Left lobe of liver (tissue), 2 donors: Measurements from ENCODE around the gene ZBTB20. TPM values are rescaled to one million over a fixed set of nuclear protein-coding genes. Genes with fewer than 3 reads are reported as not detected.

ENCODE experiments used
- ATAC-seq: fragments of 200-7000 bp; cut with Tn5 transposase; one replicate; pipeline ENCODE4 v1.9.1; 2020; ENCODE audit warnings: mild to moderate bottlenecking, moderate library complexity
- DNase-seq: peaks from one replicate; pipeline ENCODE4 v3.0.0-alpha.2; 2020; ENCODE audit warnings: low spot score
- total RNA-seq: library from RNA; stranded (reverse); gene quantifications from one replicate; pipeline ENCODE4 v1.2.1, GENCODE V29; 2021
- donor health status: DM: no; HTN: no; CAD: no; lungs with moderate emphysema.
- donor health status: DM: no; HTN: yes; CAD: no.

Gene ZBTB20
- total RNA-seq, 1 donor from 2014 or later = 50.6 TPM

DNA sequence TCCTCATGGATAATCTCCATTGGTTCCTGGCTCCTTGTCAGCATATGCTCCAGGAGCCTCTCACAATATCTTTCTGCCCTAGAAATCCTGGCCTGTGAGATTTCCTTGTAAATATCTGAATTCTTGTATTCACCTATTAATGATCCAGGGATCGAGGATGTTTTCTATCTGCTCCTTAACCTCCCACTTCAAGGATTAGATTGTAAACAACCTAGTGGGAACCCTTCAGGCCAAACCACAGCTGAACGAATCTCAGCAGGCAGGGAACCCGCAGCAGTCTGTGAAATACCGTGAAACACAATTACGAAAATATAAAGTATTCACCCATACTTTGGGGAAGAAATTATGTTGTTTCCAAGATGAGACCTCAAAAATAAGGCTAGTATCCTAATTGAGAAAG, 637.3 kb downstream of the ZBTB20 start:
- no peak for ATAC-seq

DNA sequence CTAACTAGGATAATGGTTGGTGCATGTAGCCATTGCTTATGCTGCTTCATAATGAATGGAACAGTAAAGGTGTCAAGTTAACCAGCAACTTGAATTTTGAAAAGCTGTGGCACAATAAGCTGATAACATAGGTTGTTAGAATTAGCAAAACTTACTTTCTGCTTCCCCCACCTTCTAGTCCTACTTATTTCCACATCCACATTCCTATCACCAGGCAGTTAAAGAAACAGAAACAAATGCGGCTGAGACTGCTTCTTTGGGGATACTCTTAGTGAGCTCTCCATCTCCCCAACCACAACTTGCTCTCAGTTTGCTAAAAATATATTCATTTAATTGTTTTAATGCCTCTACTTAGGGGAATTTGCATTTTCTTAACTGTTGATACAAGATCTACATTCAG, 638.1 kb downstream of the ZBTB20 start:
- no peak for ATAC-seq
- no peak for DNase-seq

More for the DNA sequence above, 637.3 kb downstream of the ZBTB20 start:
- DNase-seq = no peak

DNA sequence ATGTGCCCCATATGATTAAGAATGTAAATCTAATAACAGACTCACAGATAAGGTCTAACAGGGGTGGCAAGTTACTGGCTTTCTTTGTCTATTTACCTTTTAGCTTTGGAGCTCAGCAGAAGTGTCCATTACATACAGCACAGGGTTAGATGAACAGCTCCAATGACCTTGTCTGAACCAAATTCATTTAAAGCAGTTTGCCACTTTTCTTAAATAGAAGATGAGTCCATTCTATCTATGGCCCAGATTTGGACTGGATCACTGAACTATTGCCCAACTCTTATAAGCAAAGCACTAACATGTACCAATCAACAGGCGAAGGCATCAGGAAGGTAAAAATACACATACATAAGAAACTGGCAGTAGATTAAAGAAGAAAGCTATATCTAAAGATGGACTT, 638.9 kb downstream of the ZBTB20 start:
- DNase-seq (no peak), ATAC-seq (peak; percentile 43)

DNA sequence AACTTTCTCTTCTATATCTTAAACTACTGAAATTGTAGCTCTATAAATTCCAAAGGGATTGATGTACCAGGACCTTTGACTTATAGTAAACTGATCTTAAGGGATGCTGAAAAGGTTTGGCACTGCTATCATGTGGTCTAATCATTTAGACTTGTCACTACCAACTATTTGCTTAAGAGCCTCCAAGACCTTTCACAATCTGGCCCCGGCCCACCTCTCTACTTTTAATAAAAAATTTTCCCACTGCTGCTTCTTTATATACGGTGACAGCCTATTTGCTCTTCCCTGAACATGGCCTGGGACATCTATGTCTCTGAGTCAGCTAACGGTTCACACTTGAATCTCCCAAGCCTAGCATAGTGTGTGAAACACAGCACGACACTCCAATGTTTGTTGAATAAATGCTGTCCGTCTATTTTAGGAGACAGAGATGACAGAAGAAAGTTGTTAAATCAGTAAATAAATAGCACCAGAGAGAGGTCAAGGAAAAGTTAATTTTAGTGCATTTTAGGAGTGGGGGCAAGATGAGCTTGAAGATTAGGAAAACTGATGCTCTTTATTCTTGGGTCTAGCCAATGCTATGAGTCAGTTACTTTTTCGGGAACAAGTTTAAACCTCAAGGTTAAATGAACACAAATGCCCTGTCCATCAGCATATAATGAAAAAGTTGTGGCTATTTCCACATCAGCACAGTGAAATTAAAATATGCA, 640.3 kb downstream of the ZBTB20 start:
- DNase-seq (no peak), ATAC-seq (peak; percentile 20)

DNA sequence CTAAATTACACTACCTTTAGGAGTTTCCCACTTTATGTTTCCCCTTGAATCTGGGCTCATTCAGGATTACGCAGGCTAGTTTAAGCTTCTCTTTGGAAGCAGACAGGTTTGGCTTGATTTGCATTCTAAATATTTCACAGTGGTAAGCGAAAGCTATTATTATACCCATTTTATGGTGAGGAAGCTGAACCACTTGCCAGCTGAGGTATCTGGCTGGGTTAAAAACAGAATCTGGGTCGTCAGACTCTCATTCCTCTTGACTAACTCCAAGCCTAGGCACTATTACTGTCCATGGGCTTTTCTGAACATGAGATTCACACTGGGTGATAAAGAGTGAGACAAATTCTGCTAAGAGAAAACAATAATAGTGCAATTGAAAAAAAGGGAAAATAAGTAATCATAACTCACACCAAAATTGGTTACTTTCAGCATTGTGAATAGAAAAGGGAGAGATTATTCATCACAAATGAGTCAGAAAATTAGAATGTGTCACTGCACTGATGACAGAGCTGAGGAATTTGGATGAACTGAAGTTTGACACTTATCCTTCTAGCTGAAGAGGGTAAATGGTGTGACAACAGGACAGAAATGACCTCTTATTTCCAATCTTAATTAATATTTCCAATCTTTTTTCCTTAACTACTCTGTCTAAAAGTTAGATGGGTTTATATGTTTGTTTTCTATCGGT, 642.0 kb downstream of the ZBTB20 start:
- no peak for ATAC-seq
- DNase-seq = no peak

DNA sequence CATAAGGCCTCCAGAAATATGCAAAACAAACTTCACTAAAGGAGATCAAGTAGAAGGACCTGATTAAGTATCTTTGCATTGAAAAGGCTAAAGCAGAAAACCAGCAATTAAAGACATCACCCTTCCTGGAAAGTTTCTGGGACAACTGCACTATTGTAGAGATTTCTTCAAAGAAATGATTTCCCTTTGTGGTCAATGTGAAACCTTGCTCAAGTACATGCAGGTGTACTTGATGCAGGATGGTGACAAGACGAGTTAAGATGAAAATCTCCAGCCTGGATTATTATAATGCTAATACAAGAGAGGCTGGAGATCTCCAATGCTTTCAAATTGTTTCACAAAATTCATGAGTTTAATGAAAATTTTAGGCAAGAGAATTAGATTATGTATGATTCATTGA, 644.9 kb downstream of the ZBTB20 start:
- no peak for ATAC-seq
- no peak for DNase-seq

DNA sequence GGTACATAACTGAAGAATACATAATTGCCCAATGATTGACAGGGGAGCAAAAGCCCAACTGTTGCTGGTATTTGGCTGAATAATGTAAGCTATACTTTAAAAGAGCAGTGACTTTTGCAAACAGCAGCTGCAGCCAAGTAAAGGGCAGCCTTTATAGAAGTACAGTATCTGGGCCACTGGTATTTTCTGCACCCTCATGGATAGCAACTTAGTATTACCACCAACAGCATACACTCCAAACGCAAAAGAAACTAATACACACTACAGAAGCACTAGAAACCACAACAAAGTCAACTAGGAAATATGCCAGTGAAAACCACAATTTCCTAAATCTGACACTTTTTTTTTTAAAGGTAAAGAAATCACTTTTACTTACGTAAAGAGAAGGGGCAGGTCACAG, 647.1 kb downstream of the ZBTB20 start:
- DNase-seq = no peak

DNA sequence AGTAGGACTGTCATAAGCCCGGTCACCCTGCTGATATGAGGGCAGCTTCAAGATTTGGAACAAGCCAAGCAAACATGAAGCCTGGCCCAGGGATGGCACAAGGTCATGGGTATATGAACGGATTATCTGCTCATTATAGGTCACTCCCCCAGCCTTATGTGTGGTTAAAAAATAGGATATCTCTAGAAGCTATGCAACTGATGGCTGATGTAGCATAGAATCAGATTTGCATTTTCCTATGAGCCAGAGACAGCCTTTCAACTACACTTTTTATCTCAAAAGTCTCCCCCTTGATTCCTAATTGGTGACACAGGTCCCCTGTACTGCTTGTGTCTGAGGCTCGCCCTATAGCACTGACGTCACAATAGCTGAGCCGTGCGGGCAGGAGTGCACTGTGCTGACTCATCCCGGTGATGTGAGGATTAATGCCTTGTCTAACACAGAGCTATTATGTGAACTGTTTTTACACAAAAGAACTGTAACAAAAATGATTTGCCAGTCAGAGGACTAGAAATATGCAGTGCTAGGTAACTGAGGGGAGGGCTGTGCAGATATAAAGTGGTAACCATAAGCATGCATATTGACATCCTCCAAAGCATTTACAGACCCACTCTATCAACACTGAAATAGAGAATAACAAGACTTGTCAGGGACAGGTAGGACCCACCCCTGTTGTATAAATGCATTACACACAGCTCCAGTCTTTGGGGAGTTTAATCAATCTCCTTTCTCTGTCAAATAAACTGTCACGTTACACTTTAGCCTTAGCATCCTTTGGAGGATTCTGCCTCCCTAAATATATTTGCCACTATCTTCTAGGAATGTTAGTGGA, 648.3 kb downstream of the ZBTB20 start:
- ATAC-seq = no peak
- no peak for DNase-seq

More for the DNA sequence above, 647.1 kb downstream of the ZBTB20 start:
- ATAC-seq = no peak

DNA sequence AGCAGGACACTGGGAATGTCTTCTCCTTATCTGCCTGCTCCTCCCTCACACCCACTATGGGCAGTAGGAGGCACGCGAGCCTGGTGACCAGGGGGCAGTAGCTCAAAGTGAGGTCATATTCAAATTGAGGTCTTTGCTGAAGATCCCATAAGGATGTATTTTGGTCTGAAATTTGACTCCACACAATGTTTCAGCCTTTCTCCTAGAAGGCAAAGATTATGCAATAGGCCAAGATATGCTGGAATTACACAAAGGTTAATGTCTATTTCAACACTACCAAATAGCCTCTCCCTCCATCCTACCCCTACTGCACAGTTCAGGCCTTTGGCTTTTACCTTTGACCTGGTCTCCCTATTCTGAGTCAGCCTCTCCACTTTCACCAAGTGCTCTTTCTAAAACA, 650.2 kb downstream of the ZBTB20 start:
- ATAC-seq = peak; percentile 89
- DNase-seq = no peak

DNA sequence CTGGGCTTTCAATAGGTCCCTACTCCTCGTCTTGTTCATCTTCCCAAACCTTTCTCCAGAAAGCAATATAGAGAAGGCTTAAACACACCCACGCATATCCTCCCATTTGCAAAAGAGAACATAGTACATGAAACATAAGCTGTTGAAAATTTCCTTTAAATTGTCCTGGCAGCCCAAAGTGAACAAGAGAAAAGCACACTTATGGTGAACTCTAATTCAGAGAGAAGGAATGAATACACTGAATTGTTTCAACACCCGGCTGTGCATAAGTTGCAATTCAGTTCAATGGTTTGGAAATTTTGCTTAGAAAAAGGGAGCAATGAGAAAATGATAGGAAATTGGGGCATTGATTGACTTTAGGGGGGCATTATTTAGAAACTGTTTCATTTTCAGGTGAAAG, 650.6 kb downstream of the ZBTB20 start:
- DNase-seq = no peak
- ATAC-seq = no peak

DNA sequence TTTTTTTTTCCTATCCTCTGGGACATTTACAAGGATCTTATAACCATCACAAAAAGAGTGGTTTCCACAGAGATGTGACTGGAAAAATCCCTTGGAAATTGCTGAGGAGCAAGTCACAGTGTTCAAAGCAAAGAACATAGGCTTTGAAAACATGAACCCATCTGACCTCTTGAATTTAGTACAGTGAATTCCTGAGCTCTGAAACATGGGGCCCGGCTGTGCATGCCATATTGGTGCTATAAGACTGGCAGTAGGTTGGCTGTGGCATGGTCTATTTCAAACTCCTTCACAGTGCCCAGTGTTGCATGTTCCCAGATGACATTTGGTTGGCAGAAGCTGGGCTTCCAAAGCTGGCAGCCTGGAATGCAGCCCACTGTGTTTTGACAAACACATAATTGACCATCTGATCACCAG, 651.1 kb downstream of the ZBTB20 start:
- DNase-seq (peak; percentile 49), ATAC-seq (peak; percentile 55)

DNA sequence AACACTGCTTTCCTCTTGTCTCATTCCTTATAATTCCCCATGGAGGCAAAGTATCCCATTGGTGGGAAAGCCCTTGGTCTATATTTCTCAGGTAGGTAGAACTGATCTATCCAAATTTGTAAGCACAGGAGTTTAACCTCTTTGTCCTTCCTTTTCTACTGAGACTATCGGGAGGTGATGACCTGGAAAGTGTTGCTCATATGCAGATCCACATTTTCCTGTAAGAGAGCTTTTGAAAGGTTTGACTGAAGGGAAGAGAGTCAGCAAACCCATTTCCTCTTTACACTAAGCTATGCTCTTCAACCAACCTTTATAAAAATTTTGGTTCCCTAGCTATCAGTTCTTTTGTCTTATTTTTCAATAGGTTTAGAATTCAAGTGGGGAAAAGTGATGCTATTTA, 652.6 kb downstream of the ZBTB20 start:
- DNase-seq = no peak
- no peak for ATAC-seq

DNA sequence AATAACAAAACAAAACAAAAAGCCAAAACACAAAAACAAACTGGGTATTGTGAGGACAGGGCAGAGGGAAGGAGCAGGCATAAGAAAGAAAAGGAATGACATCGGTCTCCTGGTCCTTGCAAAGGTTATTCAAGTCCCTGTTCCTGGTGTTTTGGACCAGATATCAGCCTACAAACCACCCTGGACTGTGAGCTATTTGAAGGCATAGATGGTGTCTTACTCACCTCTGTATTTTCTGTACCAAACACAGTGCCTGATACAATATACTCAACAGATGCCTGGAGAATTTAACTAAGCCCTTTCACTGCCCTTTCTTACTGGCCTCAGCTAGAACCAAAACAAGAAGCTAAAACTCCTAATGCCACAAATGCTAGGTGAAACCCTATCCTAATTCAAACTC, 656.3 kb downstream of the ZBTB20 start:
- ATAC-seq (no peak), DNase-seq (no peak)

DNA sequence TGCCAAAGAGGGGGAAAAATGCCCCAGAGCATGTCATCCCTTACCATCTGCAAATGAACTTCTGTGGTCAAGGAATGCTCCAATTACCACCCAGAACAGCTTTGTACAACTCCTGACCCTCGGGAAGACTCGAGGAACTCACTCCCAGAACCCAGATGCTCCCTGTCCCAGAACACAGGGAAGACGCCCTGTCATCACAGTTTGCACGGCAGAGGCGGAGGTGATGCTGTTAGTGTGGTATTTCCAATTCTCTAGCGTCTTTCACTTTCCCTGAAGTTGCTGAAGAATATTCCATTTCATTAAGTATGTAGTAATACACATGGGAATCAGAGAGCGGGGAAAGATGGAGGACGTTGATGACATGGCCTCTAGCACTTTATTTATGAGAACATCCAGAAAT, 659.6 kb downstream of the ZBTB20 start:
- ATAC-seq (no peak), DNase-seq (no peak)

DNA sequence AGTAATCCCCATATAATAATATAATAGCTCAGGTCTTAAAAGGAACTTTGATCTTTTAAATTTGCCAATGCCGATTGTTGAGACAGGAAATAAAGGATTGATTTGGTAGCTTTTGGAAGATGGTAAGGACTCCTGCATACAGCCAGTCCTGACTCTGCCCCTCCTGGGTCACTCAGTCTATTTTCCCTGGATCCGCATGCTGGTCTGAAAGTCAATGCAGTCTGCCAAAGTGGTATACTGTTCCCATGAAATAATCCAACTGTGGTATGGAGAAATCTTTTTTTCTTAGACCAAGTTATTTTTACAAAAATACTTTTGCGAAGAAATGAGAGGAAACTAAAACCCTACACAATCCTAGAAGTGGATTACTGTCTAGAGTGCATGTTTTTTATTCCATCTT, 662.2 kb downstream of the ZBTB20 start:
- peak; percentile 51 for ATAC-seq
- no peak for DNase-seq

DNA sequence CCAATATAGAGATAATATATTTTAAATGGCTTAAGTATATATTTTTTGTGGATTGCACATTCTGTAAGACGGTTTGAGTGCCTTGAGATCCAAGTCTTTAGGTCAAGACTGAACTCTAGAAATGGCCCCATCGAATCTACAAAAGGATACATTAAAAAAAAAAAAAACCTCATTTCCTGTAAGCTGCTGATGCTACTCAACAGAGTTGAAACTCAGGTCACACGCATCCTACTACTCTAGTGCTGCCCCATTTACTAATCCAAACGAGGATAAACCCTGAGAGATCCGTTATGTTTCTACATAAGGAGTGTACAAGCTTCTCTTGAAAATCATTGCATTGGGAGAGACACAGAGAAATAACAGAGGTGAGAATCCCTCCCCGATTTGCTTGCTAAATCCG, 666.0 kb downstream of the ZBTB20 start:
- no peak for DNase-seq
- ATAC-seq = no peak

DNA sequence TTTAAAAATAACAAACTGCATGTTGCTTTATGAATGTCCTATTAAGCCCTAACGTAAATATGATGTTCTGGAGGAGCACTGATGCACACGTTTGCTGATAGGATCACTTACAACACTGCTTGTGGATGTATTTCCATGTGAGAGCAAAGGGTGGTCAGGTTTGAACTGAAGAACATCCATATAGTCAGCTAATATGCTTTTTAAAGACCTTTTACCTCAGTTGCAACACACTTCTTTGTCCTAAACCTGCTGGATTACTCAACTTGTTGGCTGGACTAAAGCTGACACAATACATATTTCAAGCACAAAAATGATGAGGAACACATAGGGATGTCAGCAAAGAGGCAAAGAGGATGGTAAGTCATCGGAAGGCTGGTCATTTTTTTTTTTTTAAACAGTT, 666.6 kb downstream of the ZBTB20 start:
- DNase-seq (no peak), ATAC-seq (peak; percentile 71)

DNA sequence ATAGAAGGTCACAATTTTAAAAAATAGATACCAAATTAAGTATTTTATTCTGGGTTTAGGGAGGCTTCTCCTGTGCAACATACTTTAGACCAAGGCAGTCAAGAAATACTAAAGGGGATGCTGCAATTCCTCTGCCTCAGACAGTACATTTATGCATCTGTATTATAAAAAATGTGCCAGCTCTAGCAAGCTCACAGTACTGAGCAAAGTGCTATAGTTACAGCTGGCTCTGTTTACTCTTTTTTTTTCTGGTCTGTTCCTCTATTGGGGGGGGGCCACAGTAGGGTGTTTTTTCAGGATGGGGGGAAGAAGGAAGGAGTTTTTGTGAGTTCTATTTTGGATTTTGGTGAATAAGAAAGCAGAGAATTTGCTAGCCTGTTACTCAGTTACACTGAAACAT, 668.3 kb downstream of the ZBTB20 start:
- DNase-seq (no peak), ATAC-seq (no peak)

DNA sequence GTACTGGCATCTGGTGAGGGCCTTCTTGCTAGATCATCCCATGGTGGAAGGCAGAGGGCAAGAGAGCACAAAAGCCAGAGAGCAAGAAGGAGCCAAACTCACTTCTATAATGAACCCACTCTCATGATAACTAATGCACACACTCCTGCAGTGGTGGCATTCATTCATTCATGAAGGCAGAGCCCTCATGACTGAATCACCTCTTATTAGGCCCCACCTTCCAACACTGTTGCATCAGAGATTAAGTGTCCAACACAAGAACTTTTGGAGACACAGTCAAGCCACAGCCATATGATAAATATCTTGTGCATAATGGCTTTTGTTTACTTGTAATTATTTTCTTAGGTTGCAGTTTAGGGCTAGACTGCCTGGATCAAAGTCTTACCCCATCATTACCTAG, 670.6 kb downstream of the ZBTB20 start:
- ATAC-seq (no peak), DNase-seq (no peak)

DNA sequence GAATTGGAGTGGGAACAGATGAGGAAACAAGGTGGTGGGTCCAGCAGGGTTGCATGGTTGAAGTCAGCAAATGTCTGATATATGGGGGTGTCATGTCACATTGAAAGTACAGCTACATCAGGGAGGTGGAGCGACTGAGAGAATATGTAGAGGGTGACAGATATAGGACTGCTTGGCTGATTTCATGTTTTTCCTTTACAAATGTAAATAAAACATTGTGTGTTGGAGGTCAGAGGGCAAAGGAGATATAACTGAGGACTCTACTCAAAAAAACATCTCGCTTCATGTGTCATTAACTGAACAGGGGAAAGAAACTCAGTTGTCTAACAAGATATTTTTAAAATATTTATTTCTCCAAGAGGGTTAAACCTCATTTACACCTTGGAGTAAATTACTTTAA, 675.6 kb downstream of the ZBTB20 start:
- DNase-seq (no peak), ATAC-seq (peak; percentile 35)

DNA sequence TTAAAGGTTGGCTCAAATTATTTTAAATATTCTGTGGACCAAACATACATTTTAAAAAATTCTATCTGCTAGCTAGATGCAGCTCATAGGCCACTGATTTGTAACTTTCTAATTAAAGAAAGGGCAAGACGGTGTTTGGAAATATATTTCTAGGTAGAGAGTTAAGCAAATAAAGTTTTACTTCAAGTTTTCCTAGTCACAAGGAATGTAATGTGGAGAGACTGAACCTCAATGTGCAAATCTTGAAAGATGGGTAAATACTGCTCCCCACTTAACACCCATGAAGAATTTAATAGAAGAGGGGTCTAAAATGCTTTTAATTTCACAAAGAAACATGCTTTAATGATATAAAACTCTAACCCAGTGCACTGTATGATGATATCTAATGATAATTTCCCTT, 678.0 kb downstream of the ZBTB20 start:
- no peak for DNase-seq
- no peak for ATAC-seq

DNA sequence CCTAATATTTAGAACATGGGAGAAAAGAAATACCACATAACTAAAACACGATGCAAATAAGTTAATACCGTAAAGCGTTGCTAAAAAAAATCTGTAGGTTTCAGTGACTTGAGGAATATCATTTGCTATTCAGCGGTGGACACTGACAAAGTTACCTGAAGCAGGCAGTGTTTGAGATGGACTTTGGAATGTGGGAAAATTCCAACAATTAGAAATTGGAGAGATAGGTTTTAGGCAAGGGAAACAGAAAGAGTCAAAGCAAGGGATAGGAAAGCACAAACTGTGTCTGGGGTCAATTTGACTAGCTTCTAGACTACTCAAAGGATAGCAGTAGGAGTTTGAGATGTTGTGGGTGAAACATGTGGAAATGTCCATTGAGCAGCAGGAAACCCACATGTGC, 680.3 kb downstream of the ZBTB20 start:
- DNase-seq (no peak), ATAC-seq (peak; percentile 87)
